Stimulated activated CD4-positive, alpha-beta T cell treated with anti-CD3 and anti-CD28 coated beads, TNF-alpha, amount 100 ng/mL, for 1 hour (primary cell): ENCODE results near the gene INPP4B.

Experiments
- DNase-seq, 3 donors: peaks; one replicate each; pipeline ENCODE4 v3.0.0-alpha.2; 2020; ENCODE audit warnings: low read depth in 3 of 3, low spot score in 1 of 3

The INPP4B gene

DNA sequence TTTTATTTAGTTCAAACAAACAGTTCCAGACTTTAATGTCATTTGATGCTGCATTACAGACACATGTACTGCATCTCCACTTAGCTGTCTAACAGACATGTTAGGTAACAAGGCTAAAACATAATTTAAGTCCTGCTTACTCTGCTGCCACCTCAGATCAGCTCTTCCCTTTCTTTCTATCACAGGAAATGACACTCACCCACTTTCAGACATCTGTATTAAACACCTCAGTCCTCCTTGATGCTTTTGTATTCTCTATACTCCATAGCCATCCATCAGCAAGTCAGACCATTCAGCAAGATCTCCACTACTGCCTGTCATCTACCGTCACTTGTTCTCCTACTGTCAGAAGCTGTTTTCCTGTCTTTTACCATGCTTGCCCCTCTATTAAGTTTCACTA, 804.3 kb downstream of the INPP4B start:
- DNase-seq, result no peak

DNA sequence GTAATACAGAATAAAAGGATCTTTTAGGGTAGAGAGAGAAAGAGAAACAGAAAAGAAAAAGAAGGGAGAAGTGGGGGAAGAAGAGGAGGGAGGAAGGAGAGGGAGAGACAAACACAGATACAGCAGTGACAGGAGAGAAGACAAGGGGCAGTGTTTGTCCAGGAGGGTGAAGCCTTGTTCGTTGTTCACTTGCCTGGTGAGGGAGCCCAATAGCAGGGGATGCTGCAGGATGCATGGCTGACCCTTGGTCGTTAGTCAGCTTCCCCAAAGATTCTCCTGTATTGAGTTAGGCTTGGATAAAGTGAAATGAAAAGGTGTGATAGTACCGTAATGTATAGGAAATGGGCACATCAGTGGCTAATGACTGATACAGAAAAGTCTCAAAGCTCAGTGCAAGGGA, 806.1 kb downstream of the INPP4B start:
- DNase-seq, result no peak

DNA sequence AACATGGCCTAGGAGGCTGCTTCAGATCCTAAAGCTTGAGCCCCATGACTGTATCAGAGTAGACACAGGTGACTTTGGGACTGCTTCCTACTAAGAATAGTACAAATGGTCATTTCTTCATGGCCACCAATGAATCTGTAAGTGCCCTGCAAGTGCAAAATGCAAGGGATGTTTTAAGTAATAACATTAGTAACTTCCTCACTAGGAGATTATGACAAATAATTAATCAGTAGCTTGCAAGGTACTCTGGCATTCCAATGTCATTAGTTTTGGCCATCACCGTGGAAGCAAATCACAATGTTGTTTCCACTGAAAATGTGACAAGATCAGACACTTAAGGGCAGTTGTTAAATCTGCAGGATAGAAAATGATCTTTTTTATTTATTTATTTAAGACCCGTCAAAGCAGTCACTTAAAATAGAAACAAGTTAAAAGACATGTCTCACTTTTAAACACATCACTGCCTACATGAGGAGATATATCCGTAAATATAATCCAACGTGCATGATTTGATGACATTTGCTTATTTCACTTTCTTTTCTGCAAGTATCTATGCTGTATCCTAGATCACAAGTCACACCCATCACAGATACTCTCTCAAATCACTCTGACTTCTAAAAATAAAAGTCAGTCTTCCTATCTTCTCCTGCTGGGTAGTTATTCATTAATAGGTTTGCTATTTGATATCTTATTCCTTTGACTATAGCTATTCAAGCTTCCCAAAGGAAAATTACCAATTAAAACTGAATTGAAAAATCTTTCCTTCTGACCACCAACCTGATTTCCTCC, 809.1 kb downstream of the INPP4B start:
- no peak for DNase-seq

DNA sequence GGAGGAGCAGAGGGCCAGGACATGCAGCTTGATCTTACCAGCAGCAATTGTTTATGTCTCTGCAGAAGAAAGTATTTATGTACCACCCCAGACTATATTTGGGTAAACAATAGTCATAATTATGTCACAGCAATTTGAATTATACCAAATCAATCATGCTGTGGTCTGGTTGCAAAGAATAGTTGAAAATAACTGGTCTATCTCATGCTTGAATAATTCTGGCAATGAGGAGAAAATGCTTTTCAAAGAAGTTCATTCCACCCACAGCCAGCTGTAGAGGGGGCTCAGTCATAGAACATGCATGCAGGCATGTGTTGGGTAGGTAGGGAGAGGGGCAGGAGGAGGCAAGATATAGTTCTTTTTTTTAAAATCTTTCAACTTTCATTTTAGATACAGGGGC, 810.5 kb downstream of the INPP4B start:
- DNase-seq, result no peak

GRCh38 chr4:142034101-142034500, 812.0 kb downstream of the INPP4B start:
- no peak for DNase-seq

GRCh38 chr4:142030010-142030409, 816.1 kb downstream of the INPP4B start:
- DNase-seq, result no peak

GRCh38 chr4:142021761-142022160, 824.3 kb downstream of the INPP4B start:
- no peak for DNase-seq

GRCh38 chr4:142021181-142021580, 824.9 kb downstream of the INPP4B start:
- DNase-seq, result no peak

DNA sequence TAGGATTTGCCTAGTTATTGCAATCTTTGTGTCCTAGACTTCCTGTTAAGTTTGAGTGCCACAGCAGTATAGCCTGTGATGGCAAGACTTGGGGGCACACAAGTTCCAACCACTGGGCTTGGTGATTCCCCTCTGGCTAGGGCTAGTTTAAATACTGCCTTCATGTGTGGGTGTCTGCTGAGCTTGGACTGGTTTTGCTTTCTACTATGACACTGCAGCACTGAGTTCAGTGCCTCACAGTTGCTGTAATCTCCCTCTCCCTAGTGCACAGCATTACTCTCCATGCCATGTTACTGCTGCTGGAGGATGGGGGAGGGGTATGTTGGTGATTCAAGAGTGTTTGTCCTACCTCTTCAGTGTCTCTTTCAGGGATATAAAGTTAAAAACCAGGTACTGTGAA, 830.1 kb downstream of the INPP4B start:
- no peak for DNase-seq

DNA sequence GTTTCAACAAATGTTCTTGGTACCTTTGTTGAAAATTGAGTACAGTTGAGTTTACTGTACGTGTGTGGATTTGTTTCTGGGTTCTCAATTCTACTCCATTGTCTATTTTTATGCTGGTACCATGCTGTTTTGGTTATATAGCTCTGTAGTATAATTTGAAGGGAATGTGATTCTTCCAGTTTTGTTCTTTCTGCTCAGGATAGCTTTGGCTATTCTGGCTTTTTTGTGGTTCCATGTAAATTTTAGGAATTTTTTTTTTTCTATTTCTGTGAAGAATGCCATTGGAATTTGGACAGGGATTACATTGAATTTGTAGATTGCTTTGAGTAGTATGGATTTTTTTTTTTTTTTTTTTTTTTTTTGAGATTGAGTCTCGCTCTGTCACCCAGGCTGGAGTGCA, 836.4 kb downstream of the INPP4B start:
- no peak for DNase-seq

DNA sequence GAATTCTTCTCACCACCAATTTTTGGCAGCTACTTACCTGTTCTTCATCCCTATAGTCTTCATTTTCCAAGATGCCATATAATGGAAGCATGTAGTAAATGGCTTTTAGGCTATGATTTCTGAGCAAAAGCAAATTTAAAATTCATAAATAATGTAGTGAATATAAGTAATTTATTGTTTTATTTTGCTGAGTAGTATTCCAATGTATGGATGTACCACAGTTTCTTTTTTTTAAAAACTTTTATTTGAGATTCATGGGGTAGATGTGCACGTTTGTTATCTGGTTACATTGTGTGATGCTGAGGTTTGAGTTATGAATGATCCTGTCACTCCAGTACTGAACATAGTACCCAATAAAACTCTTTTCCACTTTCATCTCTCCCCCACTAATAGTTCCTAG, 840.6 kb downstream of the INPP4B start:
- no peak for DNase-seq

DNA sequence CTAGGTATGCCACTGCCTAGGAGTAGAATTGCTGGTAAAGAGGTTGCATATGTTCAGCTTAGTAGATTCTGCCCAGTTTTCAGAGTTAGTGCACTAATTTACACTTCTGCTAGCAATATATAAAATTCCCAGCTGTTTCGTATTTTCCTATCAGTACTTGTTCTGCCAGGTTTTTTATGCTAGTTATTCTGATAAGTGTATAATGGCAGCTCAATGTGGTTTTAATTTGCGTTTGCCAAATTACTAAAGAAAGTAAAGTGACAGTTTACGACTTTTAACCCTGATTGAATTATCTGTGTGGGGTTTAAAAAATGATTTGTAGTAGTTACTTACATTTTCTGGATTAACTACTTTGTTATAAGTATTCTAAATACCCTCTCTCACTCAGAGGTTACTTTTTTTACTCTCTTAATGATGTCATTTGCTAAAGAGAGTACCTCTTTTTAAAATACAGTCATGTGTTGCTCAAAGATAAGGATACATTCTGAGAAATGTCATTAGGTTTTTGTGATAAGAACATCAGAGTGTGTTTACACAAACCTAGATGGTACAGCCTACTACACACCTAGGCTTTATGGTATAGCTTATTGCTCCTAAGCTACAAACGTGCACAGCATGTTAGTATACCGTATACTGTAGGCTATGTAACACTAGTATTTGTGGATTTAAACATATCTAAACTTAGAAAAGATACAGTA, 846.5 kb downstream of the INPP4B start:
- no peak for DNase-seq

DNA sequence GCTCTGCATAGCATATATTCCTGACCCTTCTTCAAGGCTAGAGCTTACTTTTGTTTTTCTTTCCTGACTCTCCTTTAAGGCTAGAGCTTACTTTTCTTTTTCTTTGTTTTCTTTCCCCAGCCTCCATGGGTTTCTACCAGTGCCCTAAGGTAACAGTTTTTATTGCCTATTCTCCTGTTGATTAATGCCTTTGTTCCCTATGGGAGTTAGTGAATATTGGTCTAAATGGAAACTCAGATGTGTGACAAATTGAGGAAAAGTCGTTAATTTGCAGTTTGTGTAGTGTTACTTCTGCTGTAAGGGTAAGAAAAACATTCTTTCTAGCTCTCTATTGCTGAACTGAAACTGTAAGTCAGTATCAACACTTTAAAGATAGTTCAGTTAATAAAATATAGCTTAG, 851.0 kb downstream of the INPP4B start:
- no peak for DNase-seq

DNA sequence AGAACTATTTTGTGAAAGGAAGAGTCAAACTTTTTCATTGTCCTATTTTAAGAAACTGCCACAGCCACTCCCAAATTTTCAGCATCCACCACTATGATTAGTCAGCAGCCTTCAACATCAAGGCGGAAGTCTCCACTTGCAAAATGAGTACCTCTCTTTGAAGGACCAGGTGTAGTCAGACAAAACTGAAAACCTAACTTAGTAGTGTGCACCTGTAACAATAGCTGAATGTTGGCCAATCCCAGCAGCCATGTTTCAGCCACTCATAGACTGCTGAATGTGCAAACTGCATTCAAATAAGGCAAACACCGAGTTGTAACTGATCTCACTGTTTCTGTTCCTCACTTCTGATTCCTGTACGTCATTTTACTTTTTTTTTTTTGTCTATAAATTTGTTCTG, 868.7 kb downstream of the INPP4B start:
- no peak for DNase-seq
